H1 (cell line): ENCODE results near the gene PNMA8B. TPM values are rescaled to one million over a fixed set of nuclear protein-coding genes. Genes with fewer than 3 reads are reported as not detected.
A peak's percentile ranks its signal among the peaks of the same experiment; 100 is the strongest.

Experiments
- CTCF ChIA-PET: fragments of 300-600 bp; sonication (Branson Sonifier 250); formaldehyde crosslinking; loops from one replicate; lab custom pipeline; 2021; ENCODE audit not compliant: partially characterized antibody; lab: Charles Lee
- POLR2A ChIA-PET: fragments of 300-600 bp; sonication (Branson Sonifier 250); formaldehyde crosslinking; loops from one replicate; lab custom pipeline; 2021; ENCODE audit warnings: inconsistent platforms; ENCODE audit not compliant: partially characterized antibody; lab: Charles Lee
- DNase-seq, 2 experiments: peaks; one replicate each; pipeline versions ENCODE4 v3.0.0 to v3.0.0-alpha.2; 2010 to 2022; ENCODE audit warnings: low spot score in 2 of 2, low read depth in 1 of 2, mixed read lengths in 1 of 2
- FAIRE-seq: peaks from 2 replicates; lab custom pipeline; 2011; peaks lifted over from hg19 to GRCh38; lab: Jason Lieb, UNC
- H2AFZ ChIP-seq: 2 replicates; pipeline ENCODE4 v1.8.1; 2012; ENCODE audit warnings: low read length, inconsistent platforms
- H2AK5ac ChIP-seq: 2 replicates; pipeline ENCODE4 v1.6.1; 2013; ENCODE audit warnings: low read depth, low read length
- H2BK120ac ChIP-seq: replicated peaks from 2 replicates; pipeline ENCODE3; 2013; ENCODE audit warnings: low read depth, low read length, inconsistent platforms
- H2BK12ac ChIP-seq: 2 replicates; pipeline ENCODE4 v1.6.1; 2013; ENCODE audit warnings: low read depth, low read length
- H2BK15ac ChIP-seq: 2 replicates; pipeline ENCODE4 v1.6.1; 2013; ENCODE audit warnings: low read length
- H2BK20ac ChIP-seq: 2 replicates; pipeline ENCODE4 v1.6.1; 2013; ENCODE audit warnings: low read length
- H2BK5ac ChIP-seq: 2 replicates; pipeline ENCODE4 v1.6.1; 2013; ENCODE audit warnings: low read depth, low read length
- H3K14ac ChIP-seq: 2 replicates; pipeline ENCODE4 v1.6.1; 2013; ENCODE audit warnings: inconsistent platforms; ENCODE audit not compliant: insufficient read length
- H3K18ac ChIP-seq: 2 replicates; pipeline ENCODE4 v1.6.1; 2013; ENCODE audit warnings: low read length; ENCODE audit errors: extremely low read depth
- H3K23ac ChIP-seq: 2 replicates; pipeline ENCODE4 v1.6.1; 2013; ENCODE audit warnings: inconsistent platforms; ENCODE audit not compliant: insufficient read length
- H3K23me2 ChIP-seq: 2 replicates; pipeline ENCODE4 v1.6.1; 2013; ENCODE audit warnings: low read depth, low read length
- H3K27ac ChIP-seq: 2 replicates; pipeline ENCODE4 v1.6.1; 2011; ENCODE audit warnings: low read depth, low read length, inconsistent platforms
- H3K27me3 ChIP-seq, 4 experiments: replicated peaks in 1 of 4; 1 replicate in 1 of 4; 2 replicates in 3 of 4; pipeline versions ENCODE4 v1.6.1 to v1.8.1; 2011 to 2013; ENCODE audit warnings: low read length in 3 of 4, mild to moderate bottlenecking in 3 of 4, inconsistent platforms in 2 of 4, mixed read lengths in 2 of 4, moderate library complexity in 1 of 4; ENCODE audit not compliant: control insufficient read depth in 3 of 4, insufficient read depth in 3 of 4; ENCODE audit errors: extremely low read depth in 1 of 4
- H3K36me3 ChIP-seq, 4 experiments: 2 replicates each; pipeline versions ENCODE4 v1.6.1 to v1.8.1; 2011 to 2013; ENCODE audit warnings: mild to moderate bottlenecking in 4 of 4, low read length in 3 of 4, moderate library complexity in 2 of 4, control low read depth in 1 of 4, inconsistent platforms in 1 of 4; ENCODE audit not compliant: insufficient read depth in 4 of 4, control insufficient read depth in 2 of 4
- H3K4ac ChIP-seq: replicated peaks from 2 replicates; pipeline ENCODE3; 2013; ENCODE audit warnings: low read length, low read depth, mixed read lengths, inconsistent platforms; ENCODE audit not compliant: insufficient read length
- H3K4me1 ChIP-seq, 4 experiments: replicated peaks in 1 of 4; 1 replicate in 1 of 4; 2 replicates in 3 of 4; pipeline versions ENCODE4 v1.6.1 to v1.8.1; 2011 to 2013; ENCODE audit warnings: low read length in 3 of 4, inconsistent platforms in 2 of 4, mixed read lengths in 1 of 4; ENCODE audit not compliant: insufficient read depth in 4 of 4, control insufficient read depth in 3 of 4
- H3K4me2 ChIP-seq, 2 experiments: 2 replicates each; pipeline versions ENCODE4 v1.6.1 to v1.8.1; 2011 to 2013; ENCODE audit warnings: low read depth in 2 of 2, low read length in 2 of 2, control low read depth in 1 of 2, inconsistent platforms in 1 of 2, mild to moderate bottlenecking in 1 of 2; ENCODE audit not compliant: insufficient read depth in 1 of 2
- H3K4me3 ChIP-seq, 4 experiments: fragments of 200-600, 300-600 bp in 1 of 4; sonication (generic), shearing (Covaris generic), sonication (Bioruptor Twin) in 1 of 4; 2 replicates each; pipeline versions ENCODE4 v1.5.1 to v1.8.1; 2011 to 2016; ENCODE audit warnings: low read length in 4 of 4, low read depth in 3 of 4, control low read depth in 2 of 4, inconsistent platforms in 2 of 4, mild to moderate bottlenecking in 2 of 4, mixed read lengths in 1 of 4, moderate library complexity in 1 of 4; ENCODE audit not compliant: insufficient read depth in 2 of 4; ENCODE audit errors: extremely low read depth in 1 of 4
- H3K56ac ChIP-seq: replicated peaks from 2 replicates; pipeline ENCODE3; 2013; ENCODE audit warnings: low read depth, mild to moderate bottlenecking, mixed read lengths, low read length, inconsistent platforms; ENCODE audit not compliant: insufficient read length
- H3K79me1 ChIP-seq: 2 replicates; pipeline ENCODE4 v1.6.1; 2013; ENCODE audit warnings: low read depth, low read length, control low read depth
- H3K79me2 ChIP-seq, 2 experiments: 2 replicates each; pipeline versions ENCODE4 v1.6.1 to v1.8.1; 2012 to 2013; ENCODE audit warnings: low read length in 2 of 2, mild to moderate bottlenecking in 2 of 2, inconsistent platforms in 1 of 2; ENCODE audit not compliant: insufficient read depth in 2 of 2, control insufficient read depth in 1 of 2
- H3K9ac ChIP-seq, 4 experiments: replicated peaks in 1 of 4; 1 replicate in 1 of 4; 2 replicates in 3 of 4; pipeline versions ENCODE4 v1.6.1 to v1.8.1; 2011 to 2013; ENCODE audit warnings: low read depth in 3 of 4, low read length in 3 of 4, control low read depth in 2 of 4, mild to moderate bottlenecking in 2 of 4, moderate library complexity in 2 of 4, inconsistent platforms in 1 of 4; ENCODE audit errors: extremely low read depth in 1 of 4
- H3K9me3 ChIP-seq, 2 experiments: 2 replicates each; pipeline versions ENCODE4 v1.6.1 to v1.8.1; 2012 to 2013; ENCODE audit warnings: mild to moderate bottlenecking in 2 of 2, moderate library complexity in 2 of 2, control low read depth in 1 of 2, inconsistent platforms in 1 of 2, low read depth in 1 of 2, low read length in 1 of 2, mixed read lengths in 1 of 2; ENCODE audit not compliant: insufficient read depth in 2 of 2
- H4K20me1 ChIP-seq, 2 experiments: replicated peaks in 1 of 2; 2 replicates each; pipeline versions ENCODE3 to v1.8.1; 2011 to 2013; ENCODE audit warnings: inconsistent platforms in 2 of 2, low read length in 2 of 2, mild to moderate bottlenecking in 1 of 2; ENCODE audit not compliant: insufficient read depth in 2 of 2, control insufficient read depth in 1 of 2
- H4K5ac ChIP-seq: 2 replicates; pipeline ENCODE4 v1.6.1; 2013; ENCODE audit warnings: low read length, low read depth, mixed read lengths, inconsistent platforms; ENCODE audit not compliant: insufficient read length
- H4K8ac ChIP-seq: 2 replicates; pipeline ENCODE4 v1.8.0; 2013; ENCODE audit warnings: mild to moderate bottlenecking, moderate library complexity, low read length, inconsistent platforms; ENCODE audit not compliant: insufficient read depth; ENCODE audit errors: extremely low read depth
- H4K91ac ChIP-seq: replicated peaks from 2 replicates; pipeline ENCODE3; 2013; ENCODE audit warnings: low read length, mixed read lengths, inconsistent platforms; ENCODE audit not compliant: insufficient read length
- WGBS, 2 experiments: shearing (Covaris generic) in 1 of 2; methylation state at CpG; one replicate each; pipeline versions ENCODE4 v1.1.6 to v1.1.7; 2013 to 2015; ENCODE audit warnings: low lambda C conversion rate in 2 of 2, mixed read lengths in 2 of 2, inconsistent platforms in 1 of 2, low coverage in 1 of 2, missing lambda C conversion rate in 1 of 2; ENCODE audit not compliant: insufficient replicate concordance in 2 of 2, insufficient coverage in 1 of 2, insufficient read length in 1 of 2; ENCODE audit errors: extremely low coverage in 1 of 2, missing lambda C conversion rate in 1 of 2; 5-methylcytosine and 5-hydroxymethylcytosine counted together
- polyA plus RNA-seq, 7 experiments: library from polyadenylated mRNA; depleted of rRNA in 3 of 7; stranded (reverse) in 5 of 7; unstranded in 2 of 7; fragments of >200 nt in 5 of 7; fragments of 200-250 nt in 2 of 7; gene quantifications; 1 replicate in 5 of 7; 2 replicates in 1 of 7; 4 replicates in 1 of 7; pipeline versions ENCODE4 v1.2.1 to v1.2.3, GENCODE V29; 2011 to 2013; ENCODE audit warnings: missing spikeins in 2 of 7, mixed read lengths in 2 of 7
- total RNA-seq: library from RNA; stranded (reverse); fragmentation: NEBNext Ultra II Directional; extraction: Animal tissue kit (Norgen Biotek cat#: 25700); gene quantifications from 2 replicates; pipeline ENCODE4 v1.2.1, GENCODE V29; 2021

Gene PNMA8B
- total and polyA plus RNA-seq, 2 of the 8 experiments (the other 6 are each of a cell fraction or from before 2014, with no cell fraction given): 0.48 to 1.4 TPM

- no peak overlapping the region for H2BK12ac ChIP-seq
- FAIRE-seq (peak; percentile 39), DNase-seq (no peak)
- ChIA-PET CTCF (interaction anchor here (0.8 to 7.8 kb wide), 10 partner anchors 6 to 139 kb away, joined by 3 to 95 read pairs (median 4); no protein-coding TSS in a partner anchor), POLR2A (interaction anchor here (2.1 kb wide), 1 partner anchor 17 kb away, joined by 4 read pairs; no protein-coding TSS in a partner anchor)
- no peaks in the 10 kb centered on the region for H3K23me2 ChIP-seq
- H3K4me1 ChIP-seq: no peaks in the 10 kb centered on the region
- no peak overlapping the region for H3K4ac ChIP-seq
- H3K56ac ChIP-seq: no peak overlapping the region
- no peak overlapping the region for H3K4me2 ChIP-seq
- no peaks in the 10 kb centered on the region for H3K79me2 ChIP-seq
- no peak overlapping the region for H4K5ac ChIP-seq
- no peak overlapping the region for H3K14ac ChIP-seq
- H2BK120ac ChIP-seq: no peak overlapping the region
- H3K27ac ChIP-seq: no peak overlapping the region
- H2BK5ac ChIP-seq: no peak overlapping the region
- H2AFZ ChIP-seq: peak overlapping the region; percentile 80
- no peaks in the 10 kb centered on the region for H3K27me3 ChIP-seq
- H2AK5ac ChIP-seq: no peak overlapping the region
- no peaks in the 10 kb centered on the region for H3K9me3 ChIP-seq
- H4K91ac ChIP-seq: peak overlapping the region; percentile 25
- H3K18ac ChIP-seq: no peak overlapping the region; the same call in 1 of the 2 replicates
- peak overlapping the region; percentile 86; the same call in 1 of the 2 replicates for H2BK20ac ChIP-seq
- peak overlapping the region; percentile 71; the same call in 1 of the 2 replicates for H4K8ac ChIP-seq
- H4K20me1 ChIP-seq: no peaks in the 10 kb centered on the region
- H2BK15ac ChIP-seq: no peak overlapping the region
- H3K4me3 ChIP-seq: no peak overlapping the region
- WGBS, 2 experiments: 84% methylated on average over 6 of the region's 6 CpGs; no CpG with 5 or more reads in 1 of the 2 experiments
- no peaks in the 10 kb centered on the region for H3K36me3 ChIP-seq
- H3K79me1 ChIP-seq: no peaks in the 10 kb centered on the region
- no peak overlapping the region for H3K23ac ChIP-seq
- no peak overlapping the region for H3K9ac ChIP-seq
These were observed 24.9 kb upstream of the PNMA8B start for GRCh38 chr19:46520616-46521015.
